SK-N-SH (cell line): ENCODE data around the gene UBTF. TPM values are rescaled to one million over a fixed set of nuclear protein-coding genes. Genes with fewer than 3 reads are reported as not detected.

Experiments
- CTCF ChIA-PET: fragments of 300-600, 350-600 bp; formaldehyde crosslinking; extraction: SDS; loops from one replicate; lab custom pipeline; 2021; lab: Yijun Ruan, JAX
- POLR2A ChIA-PET: fragments of 350-600 bp; sonication (Branson Sonifier 250); formaldehyde crosslinking; extraction: SDS; loops from one replicate; lab custom pipeline; 2020; ENCODE audit warnings: antibody characterized with exemption, inconsistent platforms; lab: Yijun Ruan, JAX
- DNase-seq: peaks from one replicate; pipeline ENCODE4 v3.0.0; 2012
- H2AFZ ChIP-seq: fragments of 200-600 bp; sonication (generic); 2 replicates; pipeline ENCODE4 v1.8.1; 2016; ENCODE audit warnings: antibody characterized with exemption, mild to moderate bottlenecking, low read depth
- H3F3A ChIP-seq: fragments of 200-600 bp; sonication (generic); replicated peaks from 2 replicates; pipeline ENCODE3; 2016; ENCODE audit warnings: antibody characterized with exemption, mild to moderate bottlenecking; ENCODE audit not compliant: insufficient read depth
- H3K27ac ChIP-seq, 2 experiments: fragments of 200-500 bp in 1 of 2; fragments of 200-600 bp in 1 of 2; sonication (Bioruptor generic) in 1 of 2; sonication (generic), shearing (Covaris generic) in 1 of 2; 2 replicates each; pipeline versions ENCODE4 v1.5.1 to v1.6.1; 2014 to 2016; ENCODE audit warnings: low read depth in 2 of 2, inconsistent platforms in 1 of 2, low read length in 1 of 2, mild to moderate bottlenecking in 1 of 2, mixed read lengths in 1 of 2
- H3K27me3 ChIP-seq: fragments of 200-600 bp; sonication (generic), shearing (Covaris generic); 2 replicates; pipeline ENCODE4 v1.6.1; 2016; ENCODE audit warnings: mixed run types; ENCODE audit not compliant: insufficient read depth
- H3K36me3 ChIP-seq, 2 experiments: fragments of 200-500 bp in 1 of 2; fragments of 200-600 bp in 1 of 2; sonication (Bioruptor generic) in 1 of 2; sonication (generic) in 1 of 2; replicated peaks in 1 of 2; 2 replicates each; pipeline versions ENCODE3 to v1.5.1; 2014 to 2016; ENCODE audit warnings: low read length in 1 of 2, mild to moderate bottlenecking in 1 of 2; ENCODE audit not compliant: insufficient read depth in 2 of 2, control insufficient read depth in 1 of 2
- H3K4me1 ChIP-seq, 2 experiments: fragments of 200-500 bp in 1 of 2; fragments of 200-600 bp in 1 of 2; sonication (Bioruptor generic) in 1 of 2; sonication (generic), shearing (Covaris generic) in 1 of 2; 2 replicates each; pipeline versions ENCODE4 v1.5.1 to v1.6.1; 2014 to 2016; ENCODE audit warnings: low read depth in 1 of 2, low read length in 1 of 2, mixed run types in 1 of 2; ENCODE audit not compliant: insufficient read depth in 2 of 2, control insufficient read depth in 1 of 2
- H3K4me2 ChIP-seq: fragments of 200-600 bp; sonication (generic), shearing (Covaris generic); 2 replicates; pipeline ENCODE4 v1.6.1; 2017; ENCODE audit warnings: mixed run types
- H3K4me3 ChIP-seq, 2 experiments: fragments of 200-500 bp in 1 of 2; fragments of 200-600 bp in 1 of 2; sonication (Bioruptor generic) in 1 of 2; sonication (generic), shearing (Covaris generic) in 1 of 2; 2 replicates each; pipeline versions ENCODE4 v1.5.1 to v1.8.1; 2014 to 2016; ENCODE audit warnings: low read depth in 2 of 2, inconsistent platforms in 1 of 2, low read length in 1 of 2, mild to moderate bottlenecking in 1 of 2, mixed read lengths in 1 of 2, moderate library complexity in 1 of 2
- H3K79me2 ChIP-seq: fragments of 200-600 bp; sonication (generic); 2 replicates; pipeline ENCODE4 v1.8.1; 2017; ENCODE audit warnings: mild to moderate bottlenecking; ENCODE audit not compliant: insufficient read depth
- H3K9ac ChIP-seq: fragments of 200-600 bp; sonication (generic); 2 replicates; pipeline ENCODE4 v1.6.1; 2017; ENCODE audit warnings: mixed run types
- H3K9me2 ChIP-seq: fragments of 200-600 bp; sonication (generic); 2 replicates; pipeline ENCODE4 v1.6.1; 2017; ENCODE audit warnings: mixed run types
- H3K9me3 ChIP-seq: fragments of 200-600 bp; sonication (generic); 2 replicates; pipeline ENCODE4 v1.6.1; 2017; ENCODE audit warnings: mixed run types, mild to moderate bottlenecking, moderate library complexity
- H4K20me1 ChIP-seq: fragments of 200-600 bp; sonication (generic); 2 replicates; pipeline ENCODE4 v1.6.1; 2017; ENCODE audit warnings: mild to moderate bottlenecking, mixed run types; ENCODE audit not compliant: insufficient read depth
- CHD2 ChIP-seq: fragments of 150-350 bp; IDR thresholded peaks from 2 replicates; pipeline ENCODE4 v1.6.1; 2018; ENCODE audit warnings: low read length; ENCODE audit not compliant: partially characterized antibody
- ELF1 ChIP-seq: IDR thresholded peaks from 2 replicates; pipeline ENCODE4 v1.4.0; 2012
- EP300 ChIP-seq, 2 experiments: IDR thresholded peaks; 2 replicates each; pipeline versions ENCODE4 v1.4.0 to v1.6.1; 2012; ENCODE audit warnings: borderline replicate concordance in 1 of 2, low read depth in 1 of 2, low read length in 1 of 2
- EZH2phosphoT487 ChIP-seq: fragments of 200-600 bp; sonication (generic); IDR thresholded peaks from 2 replicates; pipeline ENCODE4 v1.6.1; 2017; ENCODE audit warnings: low read depth, mixed run types, mild to moderate bottlenecking, antibody characterized with exemption, moderate library complexity, borderline replicate concordance
- FOSL2 ChIP-seq: IDR thresholded peaks from 2 replicates; pipeline ENCODE4 v1.4.0; 2012; ENCODE audit warnings: low read depth, mild to moderate bottlenecking, moderate library complexity, borderline replicate concordance
- FOXJ3 ChIP-seq: sonication (generic); formaldehyde crosslinking; IDR thresholded peaks from 2 replicates; pipeline ENCODE4 v1.5.1; 2020; ENCODE audit warnings: mild to moderate bottlenecking, missing genetic modification reagents
- GATA2 ChIP-seq: sonication (generic); formaldehyde crosslinking; IDR thresholded peaks from 2 replicates; pipeline ENCODE4 v1.5.0; 2020; ENCODE audit warnings: mild to moderate bottlenecking, missing genetic modification reagents
- MXI1 ChIP-seq: IDR thresholded peaks from 2 replicates; pipeline ENCODE4 v1.6.1; 2012; ENCODE audit warnings: mild to moderate bottlenecking, low read depth, low read length, improper control_type of control experiment
- NFIC ChIP-seq: IDR thresholded peaks from 2 replicates; pipeline ENCODE4 v1.4.0; 2012; ENCODE audit warnings: borderline replicate concordance
- RAD21 ChIP-seq: IDR thresholded peaks from 2 replicates; pipeline ENCODE4 v1.6.1; 2012; ENCODE audit warnings: mild to moderate bottlenecking, low read length
- RFX5 ChIP-seq: IDR thresholded peaks from 2 replicates; pipeline ENCODE4 v1.6.1; 2012; ENCODE audit warnings: mild to moderate bottlenecking, improper control_type of control experiment, low read length
- RXRA ChIP-seq: IDR thresholded peaks from 2 replicates; pipeline ENCODE4 v1.4.0; 2012; ENCODE audit warnings: low read depth, mild to moderate bottlenecking, borderline replicate concordance
- SIN3A ChIP-seq: IDR thresholded peaks from 2 replicates; pipeline ENCODE4 v1.6.1; 2012; ENCODE audit warnings: low read depth, mild to moderate bottlenecking, low read length, moderate library complexity, borderline replicate concordance
- TAF1 ChIP-seq: IDR thresholded peaks from 2 replicates; pipeline ENCODE4 v1.6.1; 2012; ENCODE audit warnings: low read depth, mild to moderate bottlenecking, low read length, moderate library complexity, borderline replicate concordance
- TCF12 ChIP-seq: IDR thresholded peaks from 2 replicates; pipeline ENCODE4 v1.4.0; 2012
- TEAD4 ChIP-seq: IDR thresholded peaks from 2 replicates; pipeline ENCODE4 v1.4.0; 2012; ENCODE audit warnings: mild to moderate bottlenecking, borderline replicate concordance; ENCODE audit not compliant: insufficient read depth
- USF1 ChIP-seq: IDR thresholded peaks from 2 replicates; pipeline ENCODE4 v1.4.0; 2012; ENCODE audit warnings: low read depth, borderline replicate concordance
- USF2 ChIP-seq: fragments of 150-350 bp; IDR thresholded peaks from 2 replicates; pipeline ENCODE4 v1.6.1; 2017; ENCODE audit warnings: antibody characterized with exemption, low read length, low read depth, borderline replicate concordance
- YY1 ChIP-seq: IDR thresholded peaks from 2 replicates; pipeline ENCODE4 v1.4.0; 2012; ENCODE audit warnings: low read depth, mild to moderate bottlenecking
- WGBS: methylation state at CpG from one replicate; pipeline ENCODE4 v1.1.6; 2017; ENCODE audit warnings: low lambda C conversion rate; 5-methylcytosine and 5-hydroxymethylcytosine counted together
- polyA plus RNA-seq, 3 experiments: library from polyadenylated mRNA; depleted of rRNA; stranded (reverse); fragments of >200 nt; gene quantifications; 2 replicates each; pipeline ENCODE4 v1.2.3, GENCODE V29; 2012
- TF ChIP-seq, protein P1 (sequence below): IDR thresholded peaks from 2 replicates; pipeline ENCODE4 v1.6.1; 2012; ENCODE audit warnings: mild to moderate bottlenecking, low read depth, low read length, moderate library complexity

The UBTF gene
- polyA plus RNA-seq, 1 of the 3 experiments (the other 2 are of a cell fraction), result 37.2 TPM

DNA sequence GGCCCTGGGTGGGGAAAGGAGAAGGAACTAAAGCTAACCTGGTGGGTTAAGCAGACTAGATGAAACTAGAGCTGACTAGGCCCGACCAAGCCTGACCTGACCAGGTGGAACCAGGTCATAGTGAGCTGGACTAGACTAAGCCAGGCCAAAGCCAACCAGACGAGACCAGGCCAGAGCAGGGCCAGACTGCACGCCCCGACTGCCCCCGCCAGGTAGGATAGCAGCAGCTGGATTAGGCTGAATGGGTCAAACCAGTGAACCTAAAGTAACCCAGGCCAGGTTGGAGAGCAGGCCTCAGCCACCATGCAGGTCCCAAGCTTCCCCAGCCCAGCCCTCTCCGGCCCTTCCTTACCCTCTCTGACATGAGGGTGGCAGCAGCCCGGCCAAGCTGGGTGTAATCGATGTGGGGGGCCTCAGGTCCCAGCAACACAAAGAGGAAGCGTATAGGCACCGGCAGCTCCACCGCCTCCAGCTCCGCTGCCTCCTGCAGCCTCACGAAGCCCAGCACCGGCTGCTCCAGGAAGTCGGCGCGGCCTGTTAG, 39.4 kb upstream of the UBTF start (continued):
- TF ChIP-seq, protein P1, sequence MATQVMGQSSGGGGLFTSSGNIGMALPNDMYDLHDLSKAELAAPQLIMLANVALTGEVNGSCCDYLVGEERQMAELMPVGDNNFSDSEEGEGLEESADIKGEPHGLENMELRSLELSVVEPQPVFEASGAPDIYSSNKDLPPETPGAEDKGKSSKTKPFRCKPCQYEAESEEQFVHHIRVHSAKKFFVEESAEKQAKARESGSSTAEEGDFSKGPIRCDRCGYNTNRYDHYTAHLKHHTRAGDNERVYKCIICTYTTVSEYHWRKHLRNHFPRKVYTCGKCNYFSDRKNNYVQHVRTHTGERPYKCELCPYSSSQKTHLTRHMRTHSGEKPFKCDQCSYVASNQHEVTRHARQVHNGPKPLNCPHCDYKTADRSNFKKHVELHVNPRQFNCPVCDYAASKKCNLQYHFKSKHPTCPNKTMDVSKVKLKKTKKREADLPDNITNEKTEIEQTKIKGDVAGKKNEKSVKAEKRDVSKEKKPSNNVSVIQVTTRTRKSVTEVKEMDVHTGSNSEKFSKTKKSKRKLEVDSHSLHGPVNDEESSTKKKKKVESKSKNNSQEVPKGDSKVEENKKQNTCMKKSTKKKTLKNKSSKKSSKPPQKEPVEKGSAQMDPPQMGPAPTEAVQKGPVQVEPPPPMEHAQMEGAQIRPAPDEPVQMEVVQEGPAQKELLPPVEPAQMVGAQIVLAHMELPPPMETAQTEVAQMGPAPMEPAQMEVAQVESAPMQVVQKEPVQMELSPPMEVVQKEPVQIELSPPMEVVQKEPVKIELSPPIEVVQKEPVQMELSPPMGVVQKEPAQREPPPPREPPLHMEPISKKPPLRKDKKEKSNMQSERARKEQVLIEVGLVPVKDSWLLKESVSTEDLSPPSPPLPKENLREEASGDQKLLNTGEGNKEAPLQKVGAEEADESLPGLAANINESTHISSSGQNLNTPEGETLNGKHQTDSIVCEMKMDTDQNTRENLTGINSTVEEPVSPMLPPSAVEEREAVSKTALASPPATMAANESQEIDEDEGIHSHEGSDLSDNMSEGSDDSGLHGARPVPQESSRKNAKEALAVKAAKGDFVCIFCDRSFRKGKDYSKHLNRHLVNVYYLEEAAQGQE, result no peak
- TF ChIP-seq RAD21, result no peak
- no peak for TF ChIP-seq EP300 (IDR thresholded peaks at IDR 0.05; ENCODE audit: borderline replicate concordance in 1 of 2, low read depth in 1 of 2, low read length in 1 of 2)
- no peak for TF ChIP-seq GATA2 (CRISPR knock-in tag)
- no peak for TF ChIP-seq MXI1
- TF ChIP-seq USF1, result no peak
- TF ChIP-seq CHD2, result no peak
- no peak for TF ChIP-seq TCF12
- TF ChIP-seq TAF1, result no peak
- TF ChIP-seq FOSL2, result no peak

DNA sequence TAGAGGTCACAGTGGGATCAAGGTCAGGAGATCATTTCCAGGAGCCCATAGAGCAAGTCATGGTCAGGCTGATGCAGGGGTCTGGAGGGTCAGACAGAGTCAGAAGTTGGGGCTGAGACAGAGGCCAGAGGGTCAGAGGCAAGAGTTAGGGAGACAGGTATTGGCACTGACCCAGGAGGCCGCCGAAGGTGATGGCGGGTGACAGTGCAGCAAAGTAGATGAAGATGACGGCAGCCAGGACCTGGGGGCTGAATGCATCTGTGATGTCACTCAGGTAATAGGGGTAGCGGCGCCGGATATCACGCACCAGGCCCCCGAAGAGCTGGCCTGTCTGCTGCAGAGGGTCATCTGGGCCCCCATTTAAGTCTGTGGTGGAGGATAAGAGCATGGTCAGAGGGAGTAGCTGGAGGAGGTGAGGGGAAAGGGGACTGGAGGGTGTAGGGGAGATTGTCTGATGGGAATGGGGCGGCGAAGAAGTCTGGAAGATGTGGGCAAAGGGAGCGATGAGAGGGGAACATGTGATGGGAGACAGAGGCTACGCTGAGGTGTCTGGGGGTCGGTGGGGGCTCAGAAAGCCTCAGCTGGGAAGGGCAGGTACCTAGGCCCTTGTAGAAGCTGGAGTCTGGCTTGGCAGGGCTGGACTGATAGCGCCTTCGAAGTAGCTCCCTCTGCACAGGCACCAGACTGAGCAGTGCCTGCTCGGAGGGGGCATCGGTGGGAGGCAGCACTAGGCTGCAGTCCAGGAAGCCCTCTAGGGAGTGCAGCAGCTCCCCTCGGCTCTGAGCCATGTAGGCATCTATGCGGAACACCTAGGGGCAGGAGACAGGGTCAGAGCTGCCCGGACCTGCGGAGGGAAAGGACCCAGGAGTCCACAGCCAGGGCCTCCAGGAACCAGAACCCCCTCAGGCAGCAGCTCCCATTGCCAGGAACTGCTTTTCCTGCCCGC, 38.6 kb upstream of the UBTF start:
- ChIA-PET POLR2A (interaction anchor here (1.1 kb wide), 1 partner anchor 50 kb away, joined by 4 read pairs; the partner anchor contains the start of gene RUNDC3A), CTCF (interaction anchor here (1.0 to 1.6 kb wide), 3 partner anchors 9 to 92 kb away, joined by 3 to 5 read pairs (median 4); no protein-coding TSS in a partner anchor)
- no peak overlapping the region for H3K9ac ChIP-seq
- no peaks in the 10 kb centered on the region; a peak in 1 of 4 replicates for H3K4me1 ChIP-seq
- TF ChIP-seq RFX5 (no peak), NFIC (no peak), YY1 (no peak), ELF1 (no peak), RXRA (no peak), FOXJ3 (CRISPR knock-in tag) (no peak), EZH2phosphoT487 (no peak), TEAD4 (no peak), USF2 (no peak), FOSL2 (no peak), SIN3A (no peak)
- H3F3A ChIP-seq, result no peaks in the 10 kb centered on the region
- H3K4me3 ChIP-seq, result no peak overlapping the region
- H3K9me2 ChIP-seq, result no peaks in the 10 kb centered on the region
- DNase-seq, result peak; percentile 32
- H3K79me2 ChIP-seq, result no peaks in the 10 kb centered on the region
- no peaks in the 10 kb centered on the region for H4K20me1 ChIP-seq
- no peaks in the 10 kb centered on the region for H3K36me3 ChIP-seq
- no peaks in the 10 kb centered on the region for H3K9me3 ChIP-seq
- H2AFZ ChIP-seq, result no peak overlapping the region
- WGBS, result 72% methylated on average over 17 of the region's 23 CpGs
- no peak overlapping the region for H3K27ac ChIP-seq
- no peak overlapping the region for H3K4me2 ChIP-seq
- no peaks in the 10 kb centered on the region for H3K27me3 ChIP-seq
